OCI-LY1 (cell line): ENCODE results near the gene SLC27A1.

ENCODE experiments used
- EZH2 ChIP-seq: fragments of 200-600 bp; sonication (generic), shearing (Covaris generic); IDR thresholded peaks from 2 replicates; pipeline ENCODE4 v1.8.0; 2017; ENCODE audit warnings: borderline replicate concordance, mixed run types, mild to moderate bottlenecking, antibody characterized with exemption, low read length, moderate library complexity, mixed read lengths
- TF ChIP-seq, protein P1 (sequence below): fragments of 200-600 bp; sonication (generic), shearing (Covaris generic); IDR thresholded peaks from 2 replicates; pipeline ENCODE4 v1.5.1; 2017; ENCODE audit warnings: mild to moderate bottlenecking, antibody characterized with exemption, low read length, moderate library complexity, mixed read lengths

DNA sequence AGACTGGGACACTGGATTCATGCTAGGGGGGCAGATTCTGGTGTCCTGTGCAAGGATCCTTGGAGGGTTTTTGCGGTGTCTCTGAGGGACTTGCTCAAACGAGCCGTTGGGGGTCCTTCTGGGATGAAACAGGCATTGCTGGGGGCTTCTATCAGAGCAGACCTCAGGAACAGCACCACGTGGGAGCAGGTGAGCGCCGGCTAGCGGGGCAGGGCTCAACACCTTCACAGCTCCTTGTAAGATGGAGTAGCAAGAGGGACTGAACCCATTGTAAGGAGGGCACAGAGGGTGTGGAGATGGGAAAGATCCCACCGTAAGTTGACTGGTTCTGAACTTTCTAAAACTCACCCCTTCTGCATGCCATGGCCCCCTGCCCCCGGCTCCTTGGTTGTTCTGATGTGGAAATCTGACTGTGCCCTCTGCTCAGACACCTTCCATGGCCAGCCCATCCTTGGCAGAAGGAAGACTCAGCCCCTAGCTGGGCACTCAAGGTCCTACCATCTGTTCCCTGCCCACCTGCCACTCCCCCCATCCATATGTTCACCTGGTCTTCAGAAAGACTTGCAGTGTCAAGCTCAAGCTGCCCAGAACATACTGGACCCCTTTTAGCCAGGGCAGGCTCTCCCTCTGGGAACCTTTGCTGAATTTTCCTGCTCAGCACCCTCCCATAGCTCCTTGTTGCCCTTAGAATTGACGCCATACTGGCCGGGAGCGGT, 1.2 kb downstream of the SLC27A1 start:
- TF ChIP-seq, protein P1, sequence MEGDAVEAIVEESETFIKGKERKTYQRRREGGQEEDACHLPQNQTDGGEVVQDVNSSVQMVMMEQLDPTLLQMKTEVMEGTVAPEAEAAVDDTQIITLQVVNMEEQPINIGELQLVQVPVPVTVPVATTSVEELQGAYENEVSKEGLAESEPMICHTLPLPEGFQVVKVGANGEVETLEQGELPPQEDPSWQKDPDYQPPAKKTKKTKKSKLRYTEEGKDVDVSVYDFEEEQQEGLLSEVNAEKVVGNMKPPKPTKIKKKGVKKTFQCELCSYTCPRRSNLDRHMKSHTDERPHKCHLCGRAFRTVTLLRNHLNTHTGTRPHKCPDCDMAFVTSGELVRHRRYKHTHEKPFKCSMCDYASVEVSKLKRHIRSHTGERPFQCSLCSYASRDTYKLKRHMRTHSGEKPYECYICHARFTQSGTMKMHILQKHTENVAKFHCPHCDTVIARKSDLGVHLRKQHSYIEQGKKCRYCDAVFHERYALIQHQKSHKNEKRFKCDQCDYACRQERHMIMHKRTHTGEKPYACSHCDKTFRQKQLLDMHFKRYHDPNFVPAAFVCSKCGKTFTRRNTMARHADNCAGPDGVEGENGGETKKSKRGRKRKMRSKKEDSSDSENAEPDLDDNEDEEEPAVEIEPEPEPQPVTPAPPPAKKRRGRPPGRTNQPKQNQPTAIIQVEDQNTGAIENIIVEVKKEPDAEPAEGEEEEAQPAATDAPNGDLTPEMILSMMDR = no peak
- no peak for TF ChIP-seq EZH2
